Activated CD8-positive, alpha-beta memory T cell treated with anti-CD3 and anti-CD28 coated beads for 48 hours (primary cell): ENCODE results near the gene CUTA.
"Not testable (repeated sequence)": the region's sequence is repeated elsewhere in the genome, so short reads cannot be mapped to it uniquely, and the experiment has no call there.

ENCODE experiments used
- DNase-seq, 3 experiments: peaks; one replicate each; pipeline ENCODE4 v3.0.0-alpha.2; 2020; ENCODE audit warnings: low read depth in 2 of 3, low spot score in 2 of 3

CUTA gene

DNA sequence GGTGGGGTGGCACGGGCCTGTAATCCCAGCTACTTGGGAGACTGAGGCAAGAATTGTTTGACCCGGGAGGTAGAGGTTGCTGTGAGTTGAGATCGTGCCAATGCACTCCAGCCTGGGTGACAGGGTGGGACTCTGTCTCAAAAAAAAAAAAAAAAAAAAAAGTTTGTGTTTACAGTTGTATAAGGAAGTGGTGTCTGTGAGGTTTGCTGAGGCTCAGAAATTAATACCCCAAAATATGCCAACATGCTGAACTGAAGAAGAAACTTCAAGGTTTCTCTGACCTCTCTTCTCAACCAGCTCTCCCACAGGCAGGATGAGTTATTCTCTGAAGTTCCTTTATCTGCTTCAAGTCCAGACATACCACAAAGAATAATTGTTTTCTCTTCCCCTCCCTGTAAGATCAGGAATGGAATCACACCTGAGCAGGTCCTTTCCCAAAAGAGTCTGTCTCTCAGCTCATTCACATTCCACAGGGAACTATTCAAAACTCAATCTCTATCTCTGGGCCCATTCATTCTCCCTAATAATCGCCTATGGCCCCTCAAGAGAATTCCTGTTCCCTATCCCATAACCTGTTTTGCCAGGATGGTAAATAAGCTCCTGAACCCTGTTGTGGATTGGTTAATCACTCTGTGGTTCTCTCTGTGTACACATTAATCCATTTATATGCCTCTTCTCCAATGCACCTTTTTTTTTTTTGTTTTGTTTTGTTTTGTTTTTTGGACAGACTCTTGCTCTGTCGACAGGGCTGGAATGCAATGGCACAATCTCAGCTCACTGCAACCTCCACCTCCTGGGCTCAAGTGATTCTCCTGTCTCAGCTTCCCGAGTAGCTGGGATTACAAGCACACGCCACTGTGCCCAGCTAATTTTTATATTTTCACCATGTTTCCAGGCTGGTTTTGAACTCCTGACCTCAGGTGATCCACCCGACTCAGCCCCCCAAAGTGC, 43.7 kb downstream of the CUTA start:
- DNase-seq: no peak

DNA sequence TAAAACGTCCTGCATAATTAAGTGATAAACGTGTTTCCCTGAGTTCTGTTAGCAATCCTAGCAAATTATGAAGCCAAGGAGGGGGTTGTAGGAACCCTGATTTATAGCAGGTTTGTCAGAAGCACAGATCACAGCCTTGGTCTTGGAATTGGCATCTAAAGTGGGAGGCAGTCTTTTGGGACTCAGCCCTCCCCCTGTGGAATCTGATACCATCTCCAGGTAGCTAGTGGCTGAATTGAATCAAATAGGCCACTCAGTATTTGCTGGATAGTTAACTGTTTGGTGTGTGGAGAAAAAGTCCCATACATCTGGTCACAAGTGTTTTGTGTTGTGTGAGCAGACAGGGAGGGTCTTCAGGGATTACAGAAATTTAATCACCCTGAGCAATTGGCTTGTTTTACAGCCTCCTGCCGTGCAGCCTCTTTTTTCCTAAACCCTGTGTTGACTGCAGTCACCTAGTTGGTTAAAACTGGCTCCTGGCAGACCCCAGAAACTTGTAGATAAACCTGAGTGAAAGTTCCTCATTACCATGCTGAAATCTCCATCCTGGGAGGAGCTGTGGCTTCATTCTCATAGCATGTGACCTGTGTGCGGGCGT, 45.3 kb downstream of the CUTA start:
- DNase-seq: no peak

DNA sequence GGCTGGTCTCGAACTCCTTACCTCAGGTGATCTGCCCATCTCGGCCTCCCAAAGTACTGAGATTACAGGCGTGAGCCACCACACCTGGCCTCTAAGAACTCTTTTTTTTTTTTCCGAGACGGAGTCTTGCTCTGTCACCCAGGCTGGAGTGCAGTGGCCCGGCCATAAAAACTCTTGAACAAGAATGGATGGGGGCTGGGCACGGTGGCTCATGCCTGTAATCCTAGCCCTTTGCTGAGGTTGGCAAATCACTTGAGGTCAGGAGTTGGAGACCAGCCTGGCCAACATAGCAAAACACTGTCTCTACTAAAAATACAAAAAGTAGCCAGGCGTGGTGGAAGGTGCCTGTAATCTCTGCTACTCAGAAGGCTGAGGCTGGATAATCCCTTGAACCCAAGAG, 46.0 kb downstream of the CUTA start:
- DNase-seq: not testable (repeated sequence)

DNA sequence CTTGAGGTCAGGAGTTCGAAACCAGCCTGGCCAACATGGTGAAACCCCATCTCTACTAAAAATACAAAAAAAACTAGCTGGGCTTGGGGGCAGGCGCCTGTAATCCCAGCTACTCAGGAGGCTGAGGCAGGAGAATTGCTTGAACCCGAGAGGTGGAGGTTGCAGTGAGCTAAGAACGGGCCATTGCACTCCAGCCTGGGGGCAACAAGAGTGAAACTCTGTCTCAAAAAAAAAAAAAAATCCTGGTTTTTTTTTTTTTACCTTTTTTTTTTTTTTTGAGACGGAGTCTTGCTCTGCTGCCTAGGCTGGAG, 50.2 kb downstream of the CUTA start:
- DNase-seq: not testable (repeated sequence)

DNA sequence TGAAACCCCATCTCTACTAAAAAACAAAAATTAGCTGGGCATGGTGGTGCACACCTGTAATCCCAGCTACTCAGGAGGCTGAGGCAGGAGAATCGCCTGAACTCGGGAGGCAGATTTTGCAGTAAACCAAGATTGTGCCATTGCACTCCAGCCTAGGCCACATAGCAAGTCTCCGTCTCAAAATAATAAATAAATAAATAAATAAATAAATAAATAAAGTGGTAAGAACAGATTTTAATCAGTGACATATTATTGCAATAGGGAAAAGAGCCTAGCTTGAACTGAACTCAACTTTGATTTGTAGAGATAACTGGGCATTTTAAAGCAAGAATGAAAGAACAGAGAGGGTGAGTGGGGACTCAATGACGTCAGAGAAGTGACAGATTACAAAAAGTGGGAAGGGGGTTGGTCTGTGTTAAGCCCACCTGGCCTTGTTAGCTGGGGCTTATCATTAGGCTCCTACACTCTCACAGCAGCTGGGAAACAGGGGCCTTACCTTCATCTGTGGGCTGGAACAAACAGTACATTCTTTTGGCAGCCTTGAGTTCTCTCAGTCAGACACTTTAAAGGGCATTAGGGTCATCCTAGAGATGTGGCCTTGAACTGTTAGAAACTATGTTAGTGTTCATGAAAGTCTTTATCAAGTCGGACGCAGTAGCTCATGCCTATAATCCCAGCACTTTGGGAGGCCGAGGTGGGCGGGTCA, 50.7 kb downstream of the CUTA start:
- DNase-seq: no peak
